Thymus (tissue), 11 donors: Measurements from ENCODE around the gene PDE6D. TPM values are rescaled to one million over a fixed set of nuclear protein-coding genes. Genes with fewer than 3 reads are reported as not detected.

Experiments
- DNase-seq, 9 donors: peaks; one replicate each; pipeline ENCODE4 v3.0.0-alpha.2; 2013; ENCODE audit warnings: low spot score in 9 of 9, low read depth in 6 of 9, missing footprints in 1 of 9
- H3K27ac ChIP-seq, 2 donors: one replicate each; pipeline ENCODE4 v1.5.1; 2013; ENCODE audit warnings: control low read depth in 1 of 2, low read depth in 1 of 2, low read length in 1 of 2, mild to moderate bottlenecking in 1 of 2, moderate library complexity in 1 of 2
- H3K27me3 ChIP-seq, 2 donors: one replicate each; pipeline ENCODE4 v1.5.1; 2013; ENCODE audit warnings: low read length in 1 of 2; ENCODE audit not compliant: control insufficient read depth in 2 of 2, insufficient read depth in 1 of 2
- H3K36me3 ChIP-seq, 2 donors: one replicate each; pipeline ENCODE4 v1.5.1; 2013; ENCODE audit warnings: low read length in 1 of 2, mild to moderate bottlenecking in 1 of 2, moderate library complexity in 1 of 2; ENCODE audit not compliant: control insufficient read depth in 2 of 2, insufficient read depth in 2 of 2
- H3K4me1 ChIP-seq, 2 donors: one replicate each; pipeline ENCODE4 v1.5.1; 2013; ENCODE audit warnings: low read length in 2 of 2; ENCODE audit not compliant: control insufficient read depth in 2 of 2, insufficient read depth in 2 of 2
- H3K4me3 ChIP-seq, 2 donors: one replicate each; pipeline ENCODE4 v1.5.1; 2013; ENCODE audit warnings: low read length in 2 of 2, control low read depth in 1 of 2, mild to moderate bottlenecking in 1 of 2
- H3K9me3 ChIP-seq, 2 donors: one replicate each; pipeline ENCODE4 v1.5.1; 2013; ENCODE audit warnings: low read length in 1 of 2, mild to moderate bottlenecking in 1 of 2; ENCODE audit not compliant: control insufficient read depth in 2 of 2, insufficient read depth in 1 of 2
- WGBS: extraction: QIAGEN DNeasy Blood & Tissue Kit; methylation state at CpG from one replicate; pipeline ENCODE4 v1.1.7; 2013; 5-methylcytosine and 5-hydroxymethylcytosine counted together
- polyA plus RNA-seq: library from polyadenylated mRNA; stranded (reverse); fragments of 200-250 nt; gene quantifications from one replicate; pipeline ENCODE4 v1.2.3, GENCODE V29; 2013
- total RNA-seq: library from RNA; stranded (reverse); fragments of 120-200 nt; gene quantifications from one replicate; pipeline ENCODE4 v1.2.4, GENCODE V29; 2013
- donor health status: healthy.

The PDE6D gene
- total and polyA plus RNA-seq, 2 donors, result 44.2 to 46.2 TPM

DNA sequence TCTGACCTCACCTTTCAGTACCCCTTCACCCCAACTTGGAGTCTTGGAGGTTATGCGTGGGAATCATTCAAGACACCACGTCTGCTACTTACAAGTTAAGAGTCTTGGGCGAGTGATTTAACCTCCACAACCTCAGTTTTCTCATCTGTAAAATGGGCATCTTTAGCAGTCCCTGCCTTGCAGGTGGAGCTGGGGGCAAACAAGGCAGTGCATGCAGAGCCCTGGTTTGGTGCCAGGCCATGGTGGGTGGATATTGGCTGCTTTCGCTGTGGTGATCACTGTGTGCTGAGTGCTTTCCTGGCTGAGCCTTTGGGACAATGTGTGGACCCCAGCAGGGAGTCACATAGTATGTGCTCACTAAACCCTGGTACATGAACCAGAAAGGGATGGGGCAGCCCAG lies 93.1 kb downstream of the PDE6D start:
- Histone ChIP-seq H3K36me3 (no peaks in the 10 kb centered on the region), H3K27me3 (no peaks in the 10 kb centered on the region), H3K4me3 (peak overlapping the region in 1 of 2 donors; percentile 2), H3K27ac (peak overlapping the region in 1 of 2 donors; percentile 69), H3K9me3 (peaks cover 0 to 4% of the 10 kb centered on the region in 2 donors), H3K4me1 (peaks cover 39 to 53% of the 10 kb centered on the region in 2 donors)
- no peak for DNase-seq
- WGBS, result 97% methylated on average over 4 of the region's 4 CpGs

DNA sequence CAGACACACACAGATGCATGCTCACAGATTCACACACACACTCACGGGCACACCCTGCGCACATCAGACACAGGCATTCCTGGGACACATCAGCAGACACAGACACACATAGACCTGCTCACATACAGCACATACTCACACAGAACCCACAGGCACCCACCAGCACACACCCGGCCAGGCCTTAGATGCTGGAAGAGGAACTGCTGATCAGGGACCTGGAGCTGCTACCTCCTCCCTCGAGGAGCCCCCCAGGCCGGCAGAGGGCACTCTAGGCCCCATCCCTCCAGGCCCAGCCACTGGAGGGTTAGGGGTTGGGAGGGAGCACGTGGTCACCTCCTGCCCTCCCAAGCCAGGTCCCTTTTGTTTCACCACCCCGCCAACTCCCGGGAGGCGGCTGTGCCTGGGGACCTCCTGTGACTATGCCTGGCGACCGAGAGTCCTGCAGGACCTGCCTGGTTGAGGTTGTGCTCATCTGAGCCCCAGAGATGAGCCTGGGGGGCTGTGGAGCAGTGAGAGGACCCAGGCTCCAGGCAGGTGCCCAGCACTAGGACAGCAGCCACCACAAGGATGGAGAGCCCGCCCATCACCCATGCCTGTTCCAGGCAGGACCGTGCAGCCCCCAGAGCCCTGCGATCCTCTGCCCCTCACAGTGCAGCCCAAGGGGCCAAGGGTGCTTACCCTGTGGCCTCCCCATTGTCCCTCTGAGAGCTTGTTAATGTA lies 93.8 kb downstream of the PDE6D start:
- Histone ChIP-seq H3K4me1 (peaks cover 40 to 58% of the 10 kb centered on the region in 2 donors), H3K27ac (peak overlapping the region; percentile 48 to 69), H3K36me3 (no peaks in the 10 kb centered on the region), H3K4me3 (peak overlapping the region in 1 of 2 donors; percentile 2), H3K9me3 (peaks cover 0 to 4% of the 10 kb centered on the region in 2 donors), H3K27me3 (no peaks in the 10 kb centered on the region)
- WGBS, result 27% methylated on average over 14 of the region's 14 CpGs
- DNase-seq, result peak in 3 of 9 donors; percentile 73 to 86 (median 73)

DNA sequence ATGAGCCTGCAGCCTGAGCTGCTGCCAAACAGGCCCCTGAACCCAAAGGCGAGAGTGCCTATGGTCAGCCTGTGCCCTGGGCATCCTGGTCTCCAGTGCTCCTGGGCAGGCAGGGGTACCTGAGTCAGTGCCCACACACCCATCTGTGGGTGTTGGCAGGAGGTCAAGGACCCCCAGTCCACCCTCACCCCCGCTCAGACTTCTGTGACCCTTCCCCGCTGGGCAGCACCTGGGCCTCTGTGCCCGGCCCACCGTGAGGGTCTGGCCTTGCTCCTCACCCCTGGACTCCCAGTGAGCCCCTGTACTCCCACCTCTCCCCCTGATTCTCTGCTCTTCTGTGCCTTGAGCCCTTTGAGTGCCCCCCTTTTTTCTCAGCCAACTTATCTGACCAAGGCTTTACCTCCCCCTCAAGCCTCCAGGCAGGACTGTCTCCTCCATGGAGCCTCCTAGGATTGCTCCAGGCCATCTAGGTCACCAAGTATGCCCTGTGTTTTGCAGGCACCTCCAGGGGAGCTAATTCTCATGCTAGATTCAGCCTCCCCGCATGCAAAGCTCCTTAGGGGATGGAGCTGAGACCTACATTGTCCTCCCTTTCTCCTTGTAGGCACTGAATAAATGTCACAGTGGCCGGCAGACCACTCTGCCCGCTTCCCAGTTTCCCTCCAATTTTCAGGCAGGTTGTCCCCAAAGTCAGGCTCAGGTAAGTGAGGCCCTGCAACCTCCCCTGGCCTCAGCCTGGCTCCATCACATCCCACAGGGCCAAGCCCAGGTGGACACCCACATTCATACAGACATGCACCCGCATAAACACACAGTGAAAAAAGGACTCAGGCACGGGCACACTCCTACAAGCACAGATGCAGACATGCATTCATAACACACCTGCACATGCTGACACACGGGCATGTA lies 94.6 kb downstream of the PDE6D start:
- Histone ChIP-seq H3K9me3 (peaks cover 0 to 9% of the 10 kb centered on the region in 2 donors), H3K36me3 (no peaks in the 10 kb centered on the region), H3K4me1 (peaks cover 48 to 66% of the 10 kb centered on the region in 2 donors), H3K27me3 (no peaks in the 10 kb centered on the region), H3K27ac (peak overlapping the region in 1 of 2 donors; percentile 69), H3K4me3 (no peak overlapping the region)
- no peak for DNase-seq
- WGBS, result 92% methylated on average over 11 of the region's 11 CpGs

DNA sequence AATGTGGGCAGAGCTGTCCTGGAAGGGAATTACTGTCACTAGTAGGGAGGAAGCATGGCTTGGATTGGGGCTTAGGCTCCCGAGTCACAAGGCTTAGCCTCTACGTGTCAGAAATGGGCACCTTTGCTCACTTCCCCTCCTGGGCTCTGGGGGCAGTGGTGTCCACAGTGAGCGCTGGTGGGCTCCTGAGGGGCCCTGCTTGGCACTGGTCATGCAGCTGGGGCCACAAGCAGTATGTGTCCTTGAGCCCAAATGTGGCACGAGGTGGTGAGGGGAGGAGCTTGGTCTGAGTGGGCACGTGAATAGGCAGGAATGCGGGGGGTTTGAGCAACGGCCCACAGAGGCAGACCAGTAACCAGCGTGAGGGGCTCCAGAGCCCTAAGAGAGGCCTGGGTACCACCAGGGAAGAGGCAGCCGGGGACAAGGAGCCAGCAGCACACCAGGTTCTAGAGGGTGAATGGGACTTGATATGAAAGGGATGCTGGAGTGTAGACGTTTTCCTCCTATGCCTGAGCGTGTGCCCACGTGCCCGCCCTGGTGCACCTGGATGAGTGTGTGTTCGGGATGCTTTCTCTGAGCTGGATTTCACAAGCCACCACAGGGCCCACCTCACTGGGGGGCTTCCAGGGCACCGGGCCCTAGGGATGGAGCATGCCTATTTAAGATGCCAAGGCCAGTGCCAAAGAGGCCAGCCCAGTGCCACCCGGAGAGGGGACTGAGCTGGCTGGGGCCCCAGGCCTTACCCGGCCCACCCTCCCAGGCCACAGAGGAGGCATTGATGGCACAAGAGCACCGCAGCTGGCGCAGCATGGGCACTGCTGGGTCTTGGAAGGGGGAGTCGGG lies 95.5 kb downstream of the PDE6D start:
- H3K4me3 ChIP-seq, result peak overlapping the region; percentile 36 to 40
- DNase-seq, result no peak
- H3K4me1 ChIP-seq, result peaks cover 55 to 71% of the 10 kb centered on the region in 2 donors
- no peaks in the 10 kb centered on the region for H3K27me3 ChIP-seq
- peaks cover 0 to 9% of the 10 kb centered on the region in 2 donors for H3K9me3 ChIP-seq
- WGBS, result 95% methylated on average over 20 of the region's 20 CpGs
- no peaks in the 10 kb centered on the region for H3K36me3 ChIP-seq
- peak overlapping the region in 1 of 2 donors; percentile 99 for H3K27ac ChIP-seq

DNA sequence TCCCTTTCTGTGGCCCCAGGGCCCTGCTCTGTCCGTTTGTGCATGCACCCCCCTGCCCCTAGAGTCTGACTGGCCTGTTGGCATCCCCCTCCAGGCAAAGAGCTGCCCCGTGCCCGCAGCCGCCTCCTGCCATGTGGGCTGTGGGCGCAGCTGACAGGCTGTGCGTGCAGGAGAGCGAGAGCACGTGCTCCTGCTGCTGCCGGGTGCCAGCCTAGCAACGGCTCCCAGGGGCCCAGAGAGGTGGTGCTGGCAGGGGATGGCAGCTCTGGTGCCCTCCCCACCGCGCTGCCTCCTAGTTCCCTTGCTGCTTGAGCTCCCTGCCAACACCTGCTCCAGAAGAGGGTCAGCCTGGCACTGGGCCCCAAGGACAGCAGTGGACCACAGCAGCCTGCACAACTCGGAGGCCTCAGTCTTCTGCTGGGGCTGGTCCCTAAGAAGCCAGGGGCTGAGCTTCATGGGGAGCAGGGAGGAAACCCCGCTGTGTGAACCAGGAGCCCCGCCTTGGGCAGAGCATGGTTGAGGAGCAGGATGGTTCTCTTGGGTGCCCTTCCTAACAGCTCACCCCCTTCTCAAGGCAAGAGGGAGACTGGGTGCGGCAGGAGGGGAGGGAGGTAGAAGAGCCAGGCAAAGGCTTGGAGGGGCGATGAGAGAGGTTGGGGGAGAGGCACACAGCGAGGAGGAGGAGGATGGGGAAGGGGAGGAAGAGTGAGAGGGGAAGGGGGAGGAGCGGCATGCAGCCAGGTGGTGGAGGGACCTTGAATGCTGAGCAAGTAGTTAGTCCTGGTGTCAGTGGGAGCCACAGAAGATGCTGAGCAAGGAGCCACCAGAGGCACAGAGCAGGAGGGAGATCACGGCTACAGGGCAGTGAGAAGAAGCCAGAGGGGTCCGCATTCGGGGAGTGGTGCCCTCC lies 96.5 kb downstream of the PDE6D start:
- Histone ChIP-seq H3K36me3 (no peaks in the 10 kb centered on the region), H3K27me3 (no peaks in the 10 kb centered on the region), H3K4me3 (peak overlapping the region; percentile 36 to 40), H3K4me1 (peaks cover 61 to 79% of the 10 kb centered on the region in 2 donors), H3K9me3 (peaks cover 0 to 4% of the 10 kb centered on the region in 2 donors), H3K27ac (peak overlapping the region; percentile 92 to 99)
- DNase-seq, result peak in 4 of 9 donors; percentile 74 to 84 (median 78)
- 28% methylated on average over 22 of the region's 22 CpGs for WGBS

DNA sequence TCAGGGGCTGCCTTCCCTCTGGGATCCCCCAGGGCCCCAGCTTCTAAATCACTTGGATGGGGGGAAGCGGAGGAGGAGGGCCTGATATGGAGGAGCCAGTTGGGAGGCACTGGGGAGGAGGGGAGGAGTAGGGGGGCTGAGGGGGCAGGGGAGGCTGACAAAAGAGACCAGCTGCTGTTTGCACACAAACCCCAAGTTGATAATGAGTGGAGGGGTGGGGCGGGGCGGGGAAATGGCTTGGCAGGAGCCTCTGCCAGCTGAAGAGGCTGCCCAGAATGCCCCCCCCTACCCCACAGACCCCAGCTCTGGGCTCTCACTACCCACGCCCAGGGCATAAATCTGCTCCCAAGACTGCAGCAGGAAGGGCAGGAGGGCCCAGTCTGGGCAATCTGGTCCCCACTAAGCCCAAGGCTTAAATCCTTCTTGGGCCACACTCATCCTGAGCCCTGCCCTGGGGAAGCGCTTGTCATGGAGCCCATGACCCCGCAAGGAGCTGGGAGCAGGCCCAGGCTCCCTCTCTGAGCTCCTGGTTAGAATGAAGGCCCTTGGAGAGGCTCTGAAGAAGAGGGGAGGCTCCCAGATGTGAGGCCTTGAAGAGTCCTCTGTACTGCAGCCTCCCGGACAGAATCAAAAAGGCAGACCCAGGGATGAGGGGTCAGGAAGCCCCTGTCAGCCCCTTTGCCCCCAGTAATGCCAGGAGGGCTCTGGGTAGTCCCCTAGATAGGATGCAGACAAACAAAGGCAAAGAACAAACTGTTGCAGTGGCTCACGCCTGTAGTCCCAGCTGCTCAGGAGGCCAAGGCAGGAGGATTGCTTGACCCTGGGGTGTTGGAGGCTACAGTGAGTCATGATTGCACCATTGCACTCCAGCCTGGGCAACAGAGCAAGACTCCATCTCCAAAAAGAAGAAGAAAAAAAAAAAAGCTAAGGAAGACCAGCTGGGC lies 97.5 kb downstream of the PDE6D start:
- H3K27ac ChIP-seq, result peak overlapping the region; percentile 92 to 99
- DNase-seq, result peak in 2 of 9 donors; percentile 72 to 80
- WGBS, result 44% methylated on average over 8 of the region's 8 CpGs
- H3K36me3 ChIP-seq, result no peaks in the 10 kb centered on the region
- peak overlapping the region; percentile 40 to 47 for H3K4me3 ChIP-seq
- peaks cover 0 to 4% of the 10 kb centered on the region in 2 donors for H3K9me3 ChIP-seq
- H3K27me3 ChIP-seq, result no peaks in the 10 kb centered on the region
- H3K4me1 ChIP-seq, result peaks cover 61 to 79% of the 10 kb centered on the region in 2 donors

DNA sequence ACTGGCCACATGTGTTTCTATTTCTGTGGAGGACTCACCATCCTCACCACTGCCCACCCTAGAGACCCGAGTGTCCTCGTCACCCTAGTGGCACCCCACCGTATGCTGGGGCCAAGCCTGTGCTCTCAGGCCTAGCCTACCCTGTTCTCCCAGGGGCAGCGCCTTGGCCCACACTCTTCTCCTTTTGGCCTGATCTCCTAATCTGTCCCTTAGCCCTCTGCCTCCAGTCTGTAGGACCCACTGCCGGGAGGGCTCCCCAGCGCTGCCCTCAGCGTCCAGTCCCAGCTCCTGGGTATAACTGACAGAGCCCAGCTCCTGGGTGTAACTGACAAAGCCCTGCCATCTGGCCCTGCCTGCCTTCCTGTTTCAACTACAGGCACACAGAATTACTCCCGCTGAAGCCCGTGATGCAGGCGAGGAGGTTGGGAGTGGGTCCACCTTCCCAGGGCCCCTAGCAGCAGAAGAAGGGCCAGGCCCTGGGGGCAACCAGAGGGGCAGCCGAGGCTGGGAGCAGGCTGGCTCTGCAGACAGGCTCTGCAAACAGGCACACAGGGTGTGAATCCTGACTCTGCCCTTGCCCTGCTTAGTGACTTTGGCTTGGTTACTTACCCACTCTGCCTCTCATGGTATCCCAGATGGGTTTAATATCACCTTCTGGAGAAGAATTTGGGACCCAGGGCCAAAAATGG lies 98.3 kb downstream of the PDE6D start:
- peaks cover 0 to 4% of the 10 kb centered on the region in 2 donors for H3K9me3 ChIP-seq
- H3K27me3 ChIP-seq, result no peaks in the 10 kb centered on the region
- no peaks in the 10 kb centered on the region for H3K36me3 ChIP-seq
- peaks cover 60 to 78% of the 10 kb centered on the region in 2 donors for H3K4me1 ChIP-seq
- peak overlapping the region; percentile 90 to 99 for H3K27ac ChIP-seq
- DNase-seq, result peak in 1 of 9 donors; percentile 72
- peak overlapping the region; percentile 40 to 47 for H3K4me3 ChIP-seq
- WGBS, result 44% methylated on average over 11 of the region's 11 CpGs
